ENCODE measurements around the gene ANP32D. TPM values are rescaled to one million over a fixed set of nuclear protein-coding genes. Genes with fewer than 3 reads are reported as not detected.

The ANP32D gene
- total and polyA plus RNA-seq, 9 of the 15 experiments (the other 6 are each of a cell fraction or from before 2014, with no cell fraction given) = not detected

- no peak for TF ChIP-seq ZMIZ1 (IDR thresholded peaks at IDR 0.05; ENCODE audit: low read depth in 2 of 2, low read length in 2 of 2)
Observed at GRCh38 chr12:48446161-48446776, 26.1 kb upstream of the ANP32D start (continued).

- Histone ChIP-seq H3K9me1 (ENCODE audit: control insufficient read depth, insufficient read depth, low read length) (no peaks in the 10 kb centered on the region), H3K27me3 (ENCODE audit: control insufficient read depth in 2 of 2, insufficient read depth in 2 of 2, low read length in 2 of 2) (peaks cover 3 to 6% of the 10 kb centered on the region in 2 experiments; a peak in 1 of 5 replicates), H3K9me3 (replicated peaks; ENCODE audit: control insufficient read depth, insufficient read depth, low read depth, low read length) (0 out of 2 replicates have a peak, but pooled peaks cover 2% of the 10 kb centered on the region), H2AFZ (ENCODE audit: low read depth, low read length) (no peak overlapping the region), H3K4me2 (ENCODE audit: insufficient read depth, low read length) (no peak overlapping the region), H3K36me3 (ENCODE audit: control insufficient read depth, insufficient read depth, low read length) (no peaks in the 10 kb centered on the region), H3K4me3 (no peak overlapping the region), H4K20me1 (replicated peaks; ENCODE audit: control insufficient read depth, insufficient read depth, low read length) (no peaks in the 10 kb centered on the region), H3K79me2 (ENCODE audit: control insufficient read depth, insufficient read depth, low read length) (no peaks in the 10 kb centered on the region), H3K27ac (ENCODE audit: extremely low read depth, low read depth, low read length) (no peak overlapping the region), H3K9ac (ENCODE audit: insufficient read depth in 1 of 2, low read depth in 2 of 2, low read length in 2 of 2) (no peak overlapping the region), H3K4me1 (replicated peaks in 1 of 2; ENCODE audit: control insufficient read depth in 2 of 2, insufficient read depth in 2 of 2, low read length in 2 of 2) (no peaks in the 10 kb centered on the region)
- in situ Hi-C loops (cut with MboI) = no loop called here
- no peak for FAIRE-seq
- POLR2A ChIA-PET = interaction anchor here (0.7 kb wide), 1 partner anchor 741 kb away, joined by 3 read pairs; the partner anchor contains the start of gene TUBA1A
- CTCF ChIA-PET (ENCODE audit: low intra/inter-chr PET ratio) = no interaction called here
- no peak for DNase-seq (ENCODE audit: extremely low read depth in 1 of 4, low spot score in 3 of 4)
- WGBS (ENCODE audit: insufficient coverage, low coverage, missing lambda C conversion rate) = 20% methylated on average over 1 of the region's 1 CpG
- ATAC-seq = no peak
- BruUV-seq (replicated peaks) = no TSS peak
- intact Hi-C loops (cut with micrococcal nuclease) = no loop called here
- TF ChIP-seq CAMTA2 (CRISPR knock-in tag; conservative IDR thresholded peaks at IDR 0.05) (no peak), ZBTB12 (CRISPR knock-in tag; IDR thresholded peaks at IDR 0.05) (no peak), LEF1 (IDR thresholded peaks at IDR 0.05) (no peak), ZNF282 (CRISPR knock-in tag; IDR thresholded peaks at IDR 0.05) (no peak)
Observed at GRCh38 chr12:48447755-48448154, 24.6 kb upstream of the ANP32D start.
